NCI-H2227 (cell line): ENCODE measurements around the gene TMEM192.
"Not testable (repeated sequence)": the region's sequence is repeated elsewhere in the genome, so short reads cannot be mapped to it uniquely, and the experiment has no call there.

Experiments
- DNase-seq: peaks from one replicate; lab custom pipeline; 2025; ENCODE audit not compliant: unreplicated experiment; lab: John Stamatoyannopoulos, UW

TMEM192 gene

GRCh38 chr4:165112368-165113121 lies at the start of gene TMEM192:
Gene TMEM192 (minus strand): TSS chr4:165112860. CDS start chr4:165112773, 87 bp downstream.
- DNase-seq = peak; percentile 87

- no peak for DNase-seq
Observed at GRCh38 chr4:165158762-165159161, 46.1 kb upstream of the TMEM192 start.

- DNase-seq = no peak
Observed at GRCh38 chr4:165156906-165157305, 44.2 kb upstream of the TMEM192 start.

GRCh38 chr4:165154482-165154881 lies 41.8 kb upstream of the TMEM192 start:
- no peak for DNase-seq

- no peak for DNase-seq
Observed at GRCh38 chr4:165152527-165152926, 39.9 kb upstream of the TMEM192 start.

- DNase-seq = no peak
Observed at GRCh38 chr4:165151734-165152133, 39.1 kb upstream of the TMEM192 start.

- no peak for DNase-seq
Observed at GRCh38 chr4:165150545-165150944, 37.9 kb upstream of the TMEM192 start.

- no peak for DNase-seq
Observed at GRCh38 chr4:165138843-165139242, 26.2 kb upstream of the TMEM192 start.

GRCh38 chr4:165137205-165137604 lies 24.5 kb upstream of the TMEM192 start:
- no peak for DNase-seq

- DNase-seq = no peak
Observed at GRCh38 chr4:165136529-165136928, 23.9 kb upstream of the TMEM192 start.

GRCh38 chr4:165133150-165133549 lies 20.5 kb upstream of the TMEM192 start:
- no peak for DNase-seq

GRCh38 chr4:165131247-165131832 lies 18.7 kb upstream of the TMEM192 start:
- peak; percentile 81 for DNase-seq

- DNase-seq = no peak
Observed at GRCh38 chr4:165129924-165130323, 17.3 kb upstream of the TMEM192 start.

- DNase-seq = not testable (repeated sequence)
Observed at GRCh38 chr4:165125869-165126499, 13.3 kb upstream of the TMEM192 start.

- DNase-seq = no peak
Observed at GRCh38 chr4:165124488-165124887, 11.8 kb upstream of the TMEM192 start.

GRCh38 chr4:165118256-165118909 lies 5.7 kb upstream of the TMEM192 start:
- no peak for DNase-seq

- DNase-seq = no peak
Observed at GRCh38 chr4:165115301-165115700, 2.6 kb upstream of the TMEM192 start.

GRCh38 chr4:165111906-165112367 lies 723 bp downstream of the TMEM192 start:
- DNase-seq = no peak

- no peak for DNase-seq
Observed at GRCh38 chr4:165106518-165106917, 6.1 kb downstream of the TMEM192 start.

- DNase-seq = no peak
Observed at GRCh38 chr4:165101641-165102040, 11.0 kb downstream of the TMEM192 start.

GRCh38 chr4:165096776-165097175 lies 15.9 kb downstream of the TMEM192 start:
- DNase-seq = peak; percentile 22

- no peak for DNase-seq
Observed at GRCh38 chr4:165095291-165095690, 17.4 kb downstream of the TMEM192 start.
